Stimulated activated CD8-positive, alpha-beta memory T cell treated with anti-CD3 and anti-CD28 coated beads, Interleukin-2, amount 100 ng/mL, for 1 hour (primary cell): ENCODE measurements around the gene TK2.
A peak's percentile ranks its signal among the peaks of the same experiment; 100 is the strongest.
"Not testable (repeated sequence)": the region's sequence is repeated elsewhere in the genome, so short reads cannot be mapped to it uniquely, and the experiment has no call there.

Experiments
- DNase-seq, 2 donors: peaks; one replicate each; pipeline ENCODE4 v3.0.0-alpha.2; 2020; ENCODE audit warnings: low read depth in 2 of 2

Gene TK2

DNA sequence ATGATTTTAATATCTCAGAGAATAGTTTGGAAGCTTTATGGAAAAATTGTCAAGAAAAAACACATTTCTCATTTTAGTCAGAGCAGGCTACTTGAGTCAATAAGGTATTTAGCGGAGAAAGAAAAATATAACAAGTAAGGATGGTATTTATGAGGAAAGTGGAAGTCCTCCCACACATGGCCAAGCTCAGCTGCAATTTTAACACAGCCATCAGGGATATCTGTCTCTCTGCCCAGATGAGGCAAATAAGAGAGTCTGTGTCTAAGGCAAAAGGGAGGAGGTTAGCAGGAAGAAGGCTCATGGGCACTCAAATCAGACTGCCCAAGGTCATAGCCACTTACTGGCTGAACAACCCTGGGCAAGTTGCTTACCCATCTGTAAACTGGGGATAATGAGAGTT is 24.2 kb upstream of the TK2 start:
- no peak for DNase-seq

GRCh38 chr16:66572356-66572755 is 22.4 kb upstream of the TK2 start:
- DNase-seq: no peak

DNA sequence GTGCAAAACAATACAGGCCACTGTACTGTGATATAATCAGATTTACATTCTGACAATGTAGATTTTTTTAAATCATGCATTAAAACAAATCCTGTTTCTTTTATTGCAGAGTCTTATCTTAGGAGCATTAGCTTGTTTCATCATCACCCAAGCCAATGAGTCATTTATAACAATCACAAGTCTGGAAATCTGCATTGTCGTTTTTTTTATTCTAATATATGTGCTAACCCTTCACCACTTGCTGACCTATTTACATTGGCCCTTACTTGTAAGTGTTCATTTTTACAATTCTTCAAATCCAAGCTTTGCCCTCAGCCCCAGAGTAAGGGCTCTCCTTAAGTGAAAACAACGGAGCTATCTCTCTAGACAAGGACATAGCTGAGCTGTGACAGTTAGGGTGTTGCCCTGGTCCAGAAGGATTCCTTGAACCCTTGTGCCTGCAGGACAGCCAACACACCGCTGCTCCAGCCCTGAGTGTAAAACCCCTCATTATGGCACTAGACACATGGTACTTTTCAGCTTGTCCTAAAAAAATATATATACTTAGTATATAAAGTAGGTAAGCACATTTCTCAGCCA is 20.0 kb upstream of the TK2 start:
- DNase-seq: no peak

GRCh38 chr16:66569131-66569530 is 19.2 kb upstream of the TK2 start:
- DNase-seq: no peak

GRCh38 chr16:66568355-66568754 is 18.4 kb upstream of the TK2 start:
- no peak for DNase-seq

DNA sequence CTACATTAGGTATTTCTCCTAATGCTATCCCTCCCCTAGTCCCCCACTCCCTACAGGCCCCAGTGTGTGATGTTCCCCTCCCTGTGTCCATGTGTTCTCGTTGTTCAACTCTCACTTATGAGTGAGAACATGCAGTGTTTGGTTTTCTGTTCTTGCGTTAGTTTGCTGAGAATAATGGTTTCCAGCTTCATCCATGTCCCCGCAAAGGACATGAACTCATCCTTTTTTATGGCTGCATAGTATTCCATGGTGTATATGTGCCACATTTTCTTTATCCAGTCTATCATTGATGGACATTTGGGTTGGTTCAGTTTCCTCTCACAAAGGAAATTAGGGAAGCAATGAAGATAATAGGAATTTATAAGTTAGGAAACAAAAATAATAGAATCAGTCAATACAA is 17.3 kb upstream of the TK2 start:
- not testable (repeated sequence) for DNase-seq

DNA sequence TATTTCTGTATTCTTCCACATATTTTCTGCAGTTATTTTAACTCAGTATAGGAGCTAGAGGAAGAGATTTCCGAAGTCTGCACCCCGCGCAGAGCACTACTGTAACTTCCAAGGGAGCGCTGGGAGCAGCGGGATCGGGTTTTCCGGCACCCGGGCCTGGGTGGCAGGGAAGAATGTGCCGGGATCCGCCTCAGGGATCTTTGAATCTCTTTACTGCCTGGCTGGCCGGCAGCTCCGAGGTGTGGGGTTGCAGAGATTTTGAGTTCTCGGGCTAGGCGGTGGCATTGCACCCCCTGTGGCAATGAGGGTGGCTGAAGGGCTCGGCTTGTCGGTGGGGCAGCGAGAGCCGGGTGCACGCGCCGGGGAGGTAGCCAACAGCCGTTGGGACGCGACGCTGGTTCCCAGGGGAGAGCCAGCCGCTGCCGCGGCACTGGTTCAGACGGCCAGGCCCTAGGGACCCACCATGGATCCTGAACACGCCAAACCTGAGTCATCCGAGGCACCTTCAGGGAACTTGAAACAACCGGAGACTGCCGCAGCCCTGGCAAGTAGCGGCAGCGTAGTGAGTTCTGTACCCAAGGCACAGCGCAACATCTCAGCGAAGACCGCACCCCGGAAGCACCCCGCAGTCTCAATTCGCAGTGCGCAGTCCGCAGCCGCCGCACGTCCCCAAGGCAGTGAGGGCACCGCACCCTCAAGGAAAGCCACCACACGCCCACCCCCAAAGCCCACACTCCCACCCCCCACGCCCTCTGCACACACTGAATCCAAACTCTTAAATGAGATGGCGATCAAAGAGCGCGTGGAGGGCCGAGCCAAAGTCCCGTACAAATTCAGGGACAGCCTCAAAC is 16.4 kb upstream of the TK2 start, which contains the start of gene CMTM1:
CMTM1 (plus strand) TSS at position 389 of the 851 bp plus-strand sequence; CDS start at position 464, 75 bp downstream.
- DNase-seq: no peak

DNA sequence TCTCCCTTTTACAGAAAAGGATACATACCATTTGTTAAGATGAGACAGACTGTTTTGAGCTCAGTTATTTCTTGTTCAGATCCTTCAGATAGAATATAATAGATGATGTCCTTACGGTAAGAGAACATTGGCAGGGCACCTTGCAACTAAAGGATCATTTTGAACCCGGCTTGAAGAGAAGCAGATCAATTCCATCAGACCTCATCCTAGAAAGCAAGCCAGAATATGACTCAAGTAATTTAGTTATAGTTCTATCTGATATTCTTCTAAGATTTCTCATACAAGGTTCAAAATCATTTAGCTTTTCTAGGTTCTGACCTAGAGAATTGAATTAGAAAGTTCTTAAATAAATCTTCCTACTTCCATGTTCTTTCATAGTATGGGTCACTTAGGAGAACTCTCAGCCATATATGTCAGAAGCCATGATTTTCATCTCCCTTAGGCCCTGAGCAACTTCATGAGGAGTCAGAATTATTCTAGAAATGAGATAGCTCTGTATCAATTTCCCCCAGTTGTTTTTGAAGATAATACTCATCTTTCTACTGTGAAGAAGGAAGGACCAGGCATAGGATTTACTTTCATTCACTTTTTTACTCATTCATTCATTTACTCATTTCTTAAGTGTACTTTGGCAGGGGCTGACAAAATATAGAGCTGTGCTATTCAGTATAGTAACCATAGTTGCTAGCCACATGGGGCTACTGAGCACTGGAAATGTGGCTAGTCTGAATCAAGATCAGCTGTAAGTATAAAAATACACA is 13.8 kb upstream of the TK2 start:
- no peak for DNase-seq

DNA sequence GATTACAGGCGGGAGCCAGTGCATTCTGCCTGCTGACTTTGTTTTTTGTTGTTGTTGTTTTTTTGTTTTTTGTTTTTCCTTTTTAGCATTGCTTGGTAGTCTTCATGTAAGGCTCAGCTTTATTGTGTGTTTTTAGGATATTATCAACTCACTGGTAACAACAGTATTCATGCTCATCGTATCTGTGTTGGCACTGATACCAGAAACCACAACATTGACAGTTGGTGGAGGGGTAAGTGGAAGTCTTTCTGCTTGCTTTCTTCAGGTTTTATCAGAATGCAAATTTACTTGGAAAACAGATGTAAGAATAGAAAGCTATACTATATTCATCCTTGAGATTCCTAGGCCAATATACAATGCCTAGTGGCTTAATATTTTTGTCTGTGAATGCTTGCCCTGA is 13.1 kb upstream of the TK2 start:
- no peak for DNase-seq

DNA sequence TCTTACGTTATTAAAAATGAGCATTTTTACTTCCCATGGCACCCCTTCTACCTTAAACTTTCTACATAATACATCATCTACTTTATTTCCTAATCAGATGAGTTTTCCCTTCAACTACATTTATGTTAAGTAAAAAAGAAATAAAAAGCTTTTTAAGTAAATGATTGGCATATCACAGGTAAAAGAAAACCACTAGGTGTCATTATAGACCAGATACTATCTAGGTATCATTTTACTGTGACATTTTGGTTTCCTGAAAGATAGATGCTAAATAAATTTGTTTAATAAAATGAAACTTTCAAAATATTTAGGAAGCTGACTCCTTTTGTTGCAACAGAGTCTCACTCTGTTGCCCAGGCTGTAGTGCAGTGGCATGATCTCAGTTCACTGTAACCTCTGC is 12.5 kb upstream of the TK2 start:
- no peak for DNase-seq

DNA sequence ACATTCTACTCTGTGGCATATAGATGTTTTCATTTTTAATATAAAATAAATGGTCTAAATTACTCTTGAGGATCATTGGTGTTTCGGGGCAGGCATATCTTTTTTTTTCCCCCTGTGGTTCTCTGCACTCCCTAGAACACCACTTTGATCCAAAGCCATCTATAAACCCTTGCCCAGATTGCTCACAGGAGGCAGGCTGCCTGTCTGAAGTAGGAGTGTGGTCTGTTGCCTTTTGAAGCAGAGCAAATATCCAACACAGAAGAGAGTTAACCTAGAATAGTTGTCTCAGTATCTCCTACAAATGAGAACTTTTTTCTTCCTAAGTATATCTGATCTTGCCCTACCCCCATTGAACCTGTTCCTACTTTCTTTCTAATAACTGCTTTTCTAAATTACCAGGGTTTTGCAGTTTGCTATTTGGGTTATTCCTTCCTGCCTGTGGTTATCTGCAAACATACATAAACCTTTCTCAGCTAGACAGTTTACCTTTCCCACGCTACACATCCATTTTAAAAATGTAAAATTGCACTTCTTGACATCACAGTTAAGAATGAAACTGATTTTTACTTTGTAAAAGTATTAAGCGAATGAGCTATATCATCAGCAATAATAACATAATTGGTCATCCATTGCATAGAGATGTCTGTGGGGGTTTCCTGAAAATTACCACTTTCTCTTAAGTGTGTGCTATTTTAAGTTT is 11.6 kb upstream of the TK2 start:
- DNase-seq: no peak

- DNase-seq: no peak
Observed at GRCh38 chr16:66560107-66560506, 10.2 kb upstream of the TK2 start.

- no peak for DNase-seq
Observed at GRCh38 chr16:66554495-66554894, 4.6 kb upstream of the TK2 start.

DNA sequence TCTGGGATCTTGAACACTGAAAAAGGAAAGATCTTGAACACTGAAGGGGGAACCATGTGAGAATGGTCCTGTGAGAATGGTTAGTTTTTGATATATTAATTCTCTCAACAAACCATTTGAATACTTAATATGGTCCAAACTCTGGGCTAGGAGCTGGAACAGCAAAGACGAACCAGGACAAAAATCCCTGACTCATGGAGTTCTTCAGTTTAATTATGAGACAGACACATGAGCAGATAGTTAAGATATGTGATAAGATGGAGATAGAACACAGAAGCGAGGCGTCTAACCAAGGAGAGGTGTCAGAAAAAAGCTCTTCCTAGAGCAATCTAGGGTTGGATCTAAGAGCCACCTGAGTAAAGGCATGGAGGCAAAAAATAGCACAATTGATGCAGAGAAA is 4.1 kb upstream of the TK2 start:
- no peak for DNase-seq

DNA sequence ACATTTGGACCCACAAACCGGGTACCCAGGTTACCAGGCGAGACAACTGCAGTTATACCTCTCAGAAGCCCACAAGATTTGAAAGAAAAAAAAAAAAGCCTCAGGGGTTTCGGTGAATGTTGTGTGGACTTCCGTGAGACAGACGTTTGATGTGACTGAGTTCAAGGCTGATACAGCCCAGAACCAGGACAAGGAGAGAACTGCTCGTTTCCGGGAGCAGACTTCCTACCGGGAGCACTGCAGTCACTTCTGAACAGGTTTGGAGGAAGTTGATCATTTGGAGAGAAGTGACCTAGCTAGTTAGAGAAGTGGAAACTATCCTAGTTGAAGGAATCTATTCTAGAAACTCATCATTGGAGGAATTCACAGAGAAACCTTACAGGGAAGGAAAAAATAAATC is 3.3 kb upstream of the TK2 start:
- DNase-seq: no peak

DNA sequence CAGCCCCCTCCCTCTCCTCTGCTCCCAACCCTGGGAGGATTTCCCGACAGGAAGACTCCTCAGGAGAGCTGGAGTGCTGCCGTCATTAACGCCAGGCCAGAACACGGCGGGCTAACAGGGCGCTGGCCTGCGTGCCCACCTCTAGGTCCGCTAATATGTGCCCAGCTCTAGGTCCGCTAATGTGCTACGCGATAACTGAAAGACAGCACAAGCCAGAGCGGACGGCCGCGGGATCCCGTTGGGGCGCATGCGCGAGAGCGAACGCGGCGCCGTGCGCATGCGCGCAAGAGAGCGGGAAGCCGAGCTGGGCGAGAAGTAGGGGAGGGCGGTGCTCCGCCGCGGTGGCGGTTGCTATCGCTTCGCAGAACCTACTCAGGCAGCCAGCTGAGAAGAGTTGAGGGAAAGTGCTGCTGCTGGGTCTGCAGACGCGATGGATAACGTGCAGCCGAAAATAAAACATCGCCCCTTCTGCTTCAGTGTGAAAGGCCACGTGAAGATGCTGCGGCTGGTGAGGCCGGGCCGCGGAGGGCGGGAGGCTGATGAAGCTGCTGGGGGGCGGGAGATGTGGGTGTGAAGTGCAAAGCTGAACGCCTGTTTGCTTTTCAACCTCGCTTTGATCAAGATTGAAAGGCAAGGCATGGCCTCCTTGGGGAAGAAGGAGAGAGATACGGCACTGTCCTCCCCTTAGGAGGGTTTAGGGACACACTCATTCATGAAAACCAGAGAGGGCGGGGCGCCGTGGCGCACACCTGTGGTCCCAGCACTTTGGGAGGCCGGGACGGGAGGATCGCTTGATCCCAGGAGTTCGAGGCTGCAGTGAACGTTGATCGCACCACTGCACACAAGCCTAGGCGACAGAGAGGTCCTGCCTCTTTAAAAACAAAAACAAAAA is 2.6 kb upstream of the TK2 start, which contains the start of gene CKLF:
CKLF (plus strand) TSS at position 291 of the 892 bp plus-strand sequence; CDS start at position 431, 140 bp downstream.
- peak; percentile 82 to 84 for DNase-seq

GRCh38 chr16:66551788-66552285 is 1.9 kb upstream of the TK2 start:
- no peak for DNase-seq

- DNase-seq: peak; percentile 30 to 34
Observed at GRCh38 chr16:66551348-66551759, 1.4 kb upstream of the TK2 start.

DNA sequence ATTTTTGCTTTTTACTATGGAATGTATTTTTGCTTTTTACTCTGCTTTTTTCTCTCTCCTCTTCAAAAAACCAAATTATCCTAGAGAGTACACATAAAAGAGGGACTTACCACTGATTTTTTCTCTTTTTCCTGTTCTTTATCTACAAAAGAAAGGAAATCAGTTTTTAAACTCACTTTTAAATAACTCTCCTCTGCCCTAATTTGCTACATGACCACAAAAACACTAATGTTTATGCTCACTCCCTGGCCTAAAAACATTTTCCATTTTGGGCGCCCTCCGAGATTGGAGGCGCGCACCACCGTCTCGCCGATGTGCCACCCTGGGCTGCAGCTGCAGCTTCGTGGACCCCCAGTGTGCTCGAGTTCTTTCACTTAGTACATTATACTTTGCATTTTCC is 1.1 kb downstream of the TK2 start:
- DNase-seq: no peak

DNA sequence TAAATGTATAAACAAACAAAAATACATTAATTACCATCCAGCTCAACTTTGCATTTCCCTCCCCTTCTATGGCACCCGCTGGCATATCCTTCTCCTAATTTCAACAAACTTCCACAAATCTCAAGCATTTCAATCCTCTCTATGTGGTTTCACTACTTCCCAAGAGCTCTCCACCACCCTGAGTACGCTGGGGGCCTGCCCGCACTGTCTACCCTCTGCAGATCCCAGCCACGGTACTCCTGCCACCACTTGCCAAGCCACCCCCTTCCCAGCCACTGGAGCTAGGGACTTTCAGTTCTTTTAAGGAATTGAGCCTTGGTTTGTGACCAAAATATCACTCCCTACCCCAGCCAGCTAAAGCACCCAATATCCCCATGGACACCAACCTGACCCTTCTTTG is 1.9 kb downstream of the TK2 start:
- DNase-seq: no peak
